Cardiac fibroblast (primary cell): ENCODE data around the gene GNG12.
"Not testable (repeated sequence)": the region's sequence is repeated elsewhere in the genome, so short reads cannot be mapped to it uniquely, and the experiment has no call there.

ENCODE experiments used
- DNase-seq, 2 donors: peaks; one replicate each; pipeline versions ENCODE4 v3.0.0 to v3.0.0-alpha.2; 2010; ENCODE audit warnings: low read depth in 2 of 2
- H3K4me3 ChIP-seq, 2 donors: replicated peaks in 1 of 2; 1 replicate in 1 of 2; 2 replicates in 1 of 2; pipeline ENCODE4 v1.5.1; 2011; ENCODE audit warnings: low read depth in 2 of 2, low read length in 2 of 2, mild to moderate bottlenecking in 2 of 2, moderate library complexity in 1 of 2
- CTCF ChIP-seq: IDR thresholded peaks from one replicate; pipeline ENCODE4 v1.5.1; 2011; ENCODE audit warnings: low read depth, mild to moderate bottlenecking, low read length, inconsistent platforms

Gene GNG12

GRCh38 chr1:67735806-67736627 is 97.2 kb downstream of the GNG12 start:
- H3K4me3 ChIP-seq = peak overlapping the region; percentile 18 to 21
- DNase-seq = peak; percentile 95 to 97

GRCh38 chr1:67735206-67735605 is 98.1 kb downstream of the GNG12 start:
- no peak overlapping the region for H3K4me3 ChIP-seq
- DNase-seq = peak in 1 of 2 donors; percentile 55
- TF ChIP-seq CTCF = no peak

More at GRCh38 chr1:67735806-67736627, 97.2 kb downstream of the GNG12 start:
- no peak for TF ChIP-seq CTCF

GRCh38 chr1:67734323-67734690 is 99.0 kb downstream of the GNG12 start:
- no peak for DNase-seq
- no peak overlapping the region for H3K4me3 ChIP-seq
- TF ChIP-seq CTCF = no peak

GRCh38 chr1:67733681-67734322 is 99.5 kb downstream of the GNG12 start:
- TF ChIP-seq CTCF = no peak
- DNase-seq = no peak
- no peak overlapping the region for H3K4me3 ChIP-seq

GRCh38 chr1:67732750-67733151 is 100.5 kb downstream of the GNG12 start:
- DNase-seq = peak; percentile 88 to 94
- H3K4me3 ChIP-seq = no peak overlapping the region
- TF ChIP-seq CTCF = no peak

GRCh38 chr1:67731322-67731721 is 101.9 kb downstream of the GNG12 start:
- DNase-seq = no peak
- no peak for TF ChIP-seq CTCF
- no peak overlapping the region for H3K4me3 ChIP-seq

- DNase-seq, H3K4me3 ChIP-seq: not testable (repeated sequence)
Measured at GRCh38 chr1:67730312-67730711, 103.0 kb downstream of the GNG12 start.
